NT2/D1 (cell line): Measurements from ENCODE around the gene ZNF24.

Experiments used
- DNase-seq: peaks from one replicate; pipeline ENCODE4 v3.0.0-alpha.2; 2011; ENCODE audit warnings: low read depth, low spot score
- H3K27me3 ChIP-seq: 2 replicates; pipeline ENCODE4 v1.6.0; 2011; ENCODE audit warnings: mild to moderate bottlenecking; ENCODE audit not compliant: insufficient read length, insufficient read depth
- H3K36me3 ChIP-seq: 2 replicates; pipeline ENCODE4 v1.6.1; 2011; ENCODE audit warnings: mild to moderate bottlenecking, low read length, mixed read lengths; ENCODE audit not compliant: insufficient read depth, insufficient read length
- H3K4me1 ChIP-seq: 2 replicates; pipeline ENCODE4 v1.5.1; 2011; ENCODE audit not compliant: insufficient read depth, insufficient read length
- H3K4me3 ChIP-seq: 2 replicates; pipeline ENCODE4 v1.5.1; 2011; ENCODE audit warnings: low read depth; ENCODE audit not compliant: insufficient read length
- H3K9ac ChIP-seq: 2 replicates; pipeline ENCODE4 v1.6.0; 2011; ENCODE audit warnings: low read depth; ENCODE audit not compliant: insufficient read length
- H3K9me3 ChIP-seq: 2 replicates; pipeline ENCODE4 v1.5.1; 2011; ENCODE audit warnings: mild to moderate bottlenecking, low read length; ENCODE audit not compliant: insufficient read depth
- SUZ12 ChIP-seq: IDR thresholded peaks from 2 replicates; pipeline ENCODE4 v1.6.1; 2011; ENCODE audit not compliant: insufficient read length, insufficient read depth; ENCODE audit errors: extremely low read depth
- YY1 ChIP-seq: IDR thresholded peaks from 2 replicates; pipeline ENCODE4 v1.6.1; 2011; ENCODE audit not compliant: insufficient read length, insufficient read depth
- ZNF274 ChIP-seq: IDR thresholded peaks from 2 replicates; pipeline ENCODE4 v1.6.1; 2011; ENCODE audit warnings: mild to moderate bottlenecking, low read depth, low read length

The ZNF24 gene

DNA sequence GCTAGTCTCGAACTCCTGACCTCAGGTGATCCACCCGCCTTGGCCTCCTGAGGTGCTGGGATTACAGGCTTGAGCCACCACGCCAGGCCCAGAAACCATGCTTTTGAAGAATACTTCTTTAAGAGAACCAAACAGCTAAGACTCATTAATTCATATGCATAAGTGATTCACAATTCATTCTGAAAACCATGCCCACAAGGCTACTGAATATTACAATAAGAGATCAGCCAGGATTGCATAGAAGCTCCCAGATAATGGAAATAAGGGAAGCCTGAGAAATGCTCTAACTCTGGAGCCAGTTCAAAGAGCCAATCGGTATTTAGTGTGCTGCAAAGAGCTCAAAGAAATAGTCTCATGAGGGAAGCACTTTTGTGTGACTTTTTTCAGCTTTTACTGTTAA lies 30.5 kb upstream of the ZNF24 start:
- H3K4me3 ChIP-seq, result no peak overlapping the region
- no peak for DNase-seq
- H3K4me1 ChIP-seq, result no peaks in the 10 kb centered on the region
- no peaks in the 10 kb centered on the region for H3K36me3 ChIP-seq
- H3K27me3 ChIP-seq, result peaks cover 13% of the 10 kb centered on the region
- no peak overlapping the region for H3K9ac ChIP-seq
- TF ChIP-seq SUZ12, result no peak
- TF ChIP-seq YY1, result no peak
- TF ChIP-seq ZNF274, result no peak
- H3K9me3 ChIP-seq, result no peaks in the 10 kb centered on the region

DNA sequence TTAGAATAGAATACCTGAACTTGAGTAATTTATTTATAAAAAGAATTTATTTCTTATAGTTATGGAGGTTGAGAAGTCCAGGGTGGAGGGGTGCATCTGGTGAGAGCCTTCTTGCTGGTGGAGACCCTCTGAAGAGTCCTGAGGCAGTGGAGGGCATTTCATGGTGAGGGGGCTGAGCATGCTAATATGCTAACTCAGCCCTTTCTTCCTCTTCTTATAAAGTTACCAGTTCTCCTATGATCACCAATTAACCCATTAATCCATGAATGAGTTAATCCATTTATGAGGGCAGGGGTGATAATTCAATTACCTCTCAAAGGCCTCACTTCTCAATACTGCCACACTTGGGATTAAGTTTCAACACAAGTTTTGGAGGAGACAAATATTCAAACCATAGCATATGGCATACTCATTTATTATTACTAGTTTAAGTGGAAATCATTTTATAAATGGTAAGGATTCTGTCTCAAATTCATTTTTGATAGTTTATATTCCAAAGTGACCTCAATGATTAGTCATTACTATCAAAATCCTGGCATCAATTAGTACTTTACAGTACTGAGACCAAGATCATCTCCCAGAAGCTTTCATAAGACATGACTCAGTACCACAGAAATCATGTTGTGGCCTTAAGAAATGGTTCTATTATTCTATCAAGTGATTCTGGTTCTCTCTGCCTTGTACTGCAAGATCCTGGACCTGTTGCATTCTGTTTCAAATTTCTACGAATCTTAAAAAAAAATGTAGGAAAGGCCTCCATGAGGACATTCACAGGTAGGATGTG lies 27.4 kb upstream of the ZNF24 start:
- Histone ChIP-seq H3K9me3 (no peaks in the 10 kb centered on the region), H3K27me3 (no peaks in the 10 kb centered on the region), H3K9ac (no peak overlapping the region), H3K4me1 (no peaks in the 10 kb centered on the region), H3K4me3 (no peak overlapping the region), H3K36me3 (no peaks in the 10 kb centered on the region)
- TF ChIP-seq ZNF274, result no peak
- no peak for TF ChIP-seq SUZ12
- TF ChIP-seq YY1, result no peak
- no peak for DNase-seq

DNA sequence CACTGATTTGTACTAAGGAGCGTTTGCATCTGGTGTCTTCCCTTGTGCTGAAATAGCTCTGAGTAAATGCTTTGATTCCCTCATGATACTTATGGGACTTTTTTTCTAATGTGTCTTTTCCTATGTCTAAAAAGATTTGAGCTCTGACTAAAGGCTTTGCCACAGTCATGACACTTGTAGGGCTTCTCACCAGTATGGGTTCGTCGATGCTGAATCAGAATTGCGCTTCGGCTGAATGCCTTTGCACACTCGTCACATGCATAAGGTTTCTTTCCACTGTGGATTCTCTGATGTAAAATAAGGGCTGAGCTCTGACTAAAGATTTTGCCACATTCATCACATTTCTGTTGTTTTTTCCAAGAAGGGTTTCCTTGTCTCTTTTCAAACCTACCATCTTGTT lies 24.9 kb upstream of the ZNF24 start:
- H3K36me3 ChIP-seq, result no peaks in the 10 kb centered on the region
- no peaks in the 10 kb centered on the region for H3K9me3 ChIP-seq
- H3K27me3 ChIP-seq, result no peaks in the 10 kb centered on the region
- no peak overlapping the region for H3K9ac ChIP-seq
- TF ChIP-seq ZNF274, result no peak
- no peak for TF ChIP-seq SUZ12
- TF ChIP-seq YY1, result no peak
- DNase-seq, result no peak
- H3K4me1 ChIP-seq, result no peaks in the 10 kb centered on the region
- no peak overlapping the region for H3K4me3 ChIP-seq

DNA sequence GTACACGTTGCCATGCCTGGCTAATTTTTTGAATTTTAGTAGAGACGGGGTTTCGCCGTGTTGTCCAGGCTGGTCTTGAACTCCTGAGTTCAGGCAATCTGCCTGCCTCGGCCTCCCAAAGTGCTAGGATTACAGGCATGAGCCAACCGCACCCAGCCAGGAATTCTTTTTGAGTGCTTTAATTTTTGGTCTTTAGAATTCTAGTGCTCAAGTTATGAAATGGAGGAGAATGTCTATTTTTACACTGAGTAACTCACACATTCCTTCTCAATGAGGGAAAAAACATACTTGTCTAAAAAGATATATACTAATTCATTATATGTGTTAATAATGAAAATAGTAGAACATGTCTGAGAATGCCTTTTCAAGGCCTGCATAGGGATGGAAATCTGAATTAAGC lies 24.4 kb upstream of the ZNF24 start:
- Histone ChIP-seq H3K9me3 (no peaks in the 10 kb centered on the region), H3K27me3 (no peaks in the 10 kb centered on the region), H3K4me3 (no peak overlapping the region), H3K9ac (no peak overlapping the region), H3K36me3 (no peaks in the 10 kb centered on the region), H3K4me1 (no peaks in the 10 kb centered on the region)
- TF ChIP-seq ZNF274, result no peak
- no peak for TF ChIP-seq YY1
- no peak for TF ChIP-seq SUZ12
- no peak for DNase-seq

DNA sequence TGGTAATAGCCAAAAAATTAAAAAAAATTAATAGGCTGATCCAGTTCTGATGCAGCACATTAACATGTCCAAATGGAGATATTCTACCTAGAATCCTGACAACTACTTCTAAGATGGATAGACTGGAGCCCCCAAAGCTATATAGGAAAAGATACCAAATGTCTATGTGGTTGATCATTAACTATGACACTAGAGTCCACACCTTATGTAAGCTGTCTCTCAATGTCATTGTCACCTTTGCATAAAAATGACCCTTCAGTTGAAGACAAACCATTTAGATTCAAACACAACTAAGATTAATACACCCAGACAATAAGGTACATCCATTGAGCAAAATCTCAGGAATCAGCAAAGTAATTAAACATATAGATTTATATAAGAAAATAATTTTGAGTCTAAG lies 18.3 kb upstream of the ZNF24 start:
- no peak for TF ChIP-seq ZNF274
- TF ChIP-seq YY1, result no peak
- no peak for TF ChIP-seq SUZ12
- H3K9ac ChIP-seq, result no peak overlapping the region
- H3K4me3 ChIP-seq, result no peak overlapping the region
- no peaks in the 10 kb centered on the region for H3K36me3 ChIP-seq
- H3K27me3 ChIP-seq, result no peaks in the 10 kb centered on the region
- H3K9me3 ChIP-seq, result no peaks in the 10 kb centered on the region
- H3K4me1 ChIP-seq, result peaks cover 1% of the 10 kb centered on the region
- DNase-seq, result no peak

DNA sequence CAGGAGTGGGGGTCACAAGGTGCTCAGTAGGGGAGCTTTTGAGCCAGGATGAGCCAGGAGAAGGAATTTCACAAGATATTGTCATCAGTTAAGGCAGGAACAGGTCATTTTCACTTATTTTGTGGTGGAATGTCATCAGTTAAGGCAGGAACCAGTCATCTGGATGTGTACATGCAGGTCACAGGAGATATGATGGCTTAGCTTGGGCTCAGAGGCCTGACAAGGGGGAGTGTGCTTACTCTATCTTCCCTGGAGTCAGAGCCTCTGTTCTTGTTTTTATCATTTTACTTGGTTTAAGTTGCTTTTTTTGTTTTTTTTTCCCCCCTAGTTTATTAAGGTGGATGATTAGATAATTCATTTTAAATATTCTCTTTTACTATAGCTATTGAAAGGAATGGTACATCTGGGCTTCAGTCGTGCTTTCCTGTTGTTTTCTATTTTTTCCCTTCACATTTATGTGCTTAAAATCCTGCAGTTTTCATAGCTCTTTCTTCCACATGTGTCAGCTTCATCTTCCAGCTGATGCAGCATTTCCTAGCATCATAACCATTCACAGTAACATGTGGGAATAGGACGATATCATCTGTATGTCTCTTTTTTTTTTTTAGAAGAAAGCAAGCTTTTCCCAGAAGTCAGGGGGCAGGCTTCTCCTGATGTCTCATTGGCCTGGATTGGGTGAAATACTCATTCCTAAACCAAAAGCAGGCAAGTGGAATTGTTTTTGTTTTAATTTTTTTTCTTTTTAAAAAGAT lies 17.5 kb upstream of the ZNF24 start:
- H3K4me3 ChIP-seq, result no peak overlapping the region
- H3K36me3 ChIP-seq, result no peaks in the 10 kb centered on the region
- H3K27me3 ChIP-seq, result no peaks in the 10 kb centered on the region
- H3K4me1 ChIP-seq, result peaks cover 1% of the 10 kb centered on the region
- no peak overlapping the region for H3K9ac ChIP-seq
- no peak for DNase-seq
- TF ChIP-seq SUZ12 (no peak), ZNF274 (no peak), YY1 (no peak)
- H3K9me3 ChIP-seq, result no peaks in the 10 kb centered on the region

DNA sequence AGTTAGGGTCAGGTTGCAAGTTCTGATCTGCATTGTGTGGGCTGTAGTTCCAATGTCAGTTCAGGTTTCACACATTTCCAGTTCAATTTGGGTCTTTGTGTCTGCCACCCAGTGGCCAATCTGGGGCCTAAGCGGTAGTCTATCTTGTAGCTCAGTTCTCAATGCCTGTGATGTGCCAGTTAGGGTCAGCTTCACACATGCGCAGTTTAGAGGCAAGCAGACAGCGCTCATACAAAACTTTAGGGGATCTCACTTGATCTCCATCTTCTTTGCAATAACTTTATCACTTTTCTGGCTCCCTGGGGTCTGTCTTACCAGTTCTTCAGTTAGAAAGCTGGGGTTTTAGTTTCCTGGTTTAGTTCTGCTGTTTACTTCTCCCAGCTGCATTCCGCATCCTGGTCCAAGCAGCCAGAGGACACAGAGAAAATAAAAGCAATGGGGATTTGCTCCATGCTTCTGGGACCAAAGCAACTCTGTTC lies 11.0 kb upstream of the ZNF24 start:
- no peak for TF ChIP-seq SUZ12
- no peak for TF ChIP-seq ZNF274
- no peak for TF ChIP-seq YY1
- no peaks in the 10 kb centered on the region for H3K27me3 ChIP-seq
- H3K4me1 ChIP-seq, result peaks cover 1% of the 10 kb centered on the region
- H3K4me3 ChIP-seq, result no peak overlapping the region
- no peaks in the 10 kb centered on the region for H3K36me3 ChIP-seq
- no peak for DNase-seq
- peaks cover 29% of the 10 kb centered on the region for H3K9me3 ChIP-seq
- H3K9ac ChIP-seq, result no peak overlapping the region
